CD4-positive, alpha-beta T cell treated with Interleukin-4 for 4 hours (primary cell): ENCODE results near the gene CLRN1.
"Not testable (repeated sequence)": the region's sequence is repeated elsewhere in the genome, so short reads cannot be mapped to it uniquely, and the experiment has no call there.

Experiments
- DNase-seq: peaks from one replicate; pipeline ENCODE4 v3.0.0-alpha.2; 2020

CLRN1 gene

GRCh38 chr3:150972366-150973071 lies at the start of gene CLRN1:
CLRN1 (minus strand) TSS chr3:150972727; CDS start chr3:150972708, 19 bp downstream.
- DNase-seq = no peak

GRCh38 chr3:151016478-151016795 lies 43.9 kb upstream of the CLRN1 start:
- no peak for DNase-seq

GRCh38 chr3:151015767-151016477 lies 43.4 kb upstream of the CLRN1 start:
- DNase-seq = no peak

GRCh38 chr3:151015181-151015580 lies 42.7 kb upstream of the CLRN1 start:
- DNase-seq = no peak

- DNase-seq = no peak
These were observed 42.0 kb upstream of the CLRN1 start for GRCh38 chr3:151014501-151015018.

GRCh38 chr3:151012753-151013152 lies 40.2 kb upstream of the CLRN1 start:
- no peak for DNase-seq

GRCh38 chr3:151011427-151011826 lies 38.9 kb upstream of the CLRN1 start:
- DNase-seq = no peak

GRCh38 chr3:151009981-151010380 lies 37.5 kb upstream of the CLRN1 start:
- no peak for DNase-seq

- no peak for DNase-seq
These were observed 36.9 kb upstream of the CLRN1 start for GRCh38 chr3:151009430-151009829.

- DNase-seq = no peak
These were observed 36.2 kb upstream of the CLRN1 start for GRCh38 chr3:151008699-151009098.

GRCh38 chr3:151003768-151004134 lies 31.2 kb upstream of the CLRN1 start:
- DNase-seq = no peak

- no peak for DNase-seq
These were observed 30.7 kb upstream of the CLRN1 start for GRCh38 chr3:151003029-151003767.

GRCh38 chr3:151002003-151002981 lies 29.8 kb upstream of the CLRN1 start:
- no peak for DNase-seq

- DNase-seq = no peak
These were observed 26.5 kb upstream of the CLRN1 start for GRCh38 chr3:150998996-150999395.

- DNase-seq = no peak
These were observed 24.2 kb upstream of the CLRN1 start for GRCh38 chr3:150996731-150997130.

GRCh38 chr3:150995510-150995909 lies 23.0 kb upstream of the CLRN1 start:
- no peak for DNase-seq

GRCh38 chr3:150989208-150989607 lies 16.7 kb upstream of the CLRN1 start:
- no peak for DNase-seq

- DNase-seq = not testable (repeated sequence)
These were observed 15.9 kb upstream of the CLRN1 start for GRCh38 chr3:150988395-150988794.

GRCh38 chr3:150985711-150986110 lies 13.2 kb upstream of the CLRN1 start:
- DNase-seq = no peak

- DNase-seq = no peak
These were observed 11.5 kb upstream of the CLRN1 start for GRCh38 chr3:150984066-150984465.

GRCh38 chr3:150978566-150979148 lies 6.1 kb upstream of the CLRN1 start:
- DNase-seq = no peak

GRCh38 chr3:150975992-150976368 lies 3.5 kb upstream of the CLRN1 start:
- no peak for DNase-seq
